HepG2 (cell line): ENCODE measurements around the gene MNT. TPM values are rescaled to one million over a fixed set of nuclear protein-coding genes. Genes with fewer than 3 reads are reported as not detected.

Experiments used
- ATAC-seq: fragments of 200-7000 bp; cut with Tn5 transposase; 3 replicates; pipeline ENCODE4 v1.9.1; 2020; ENCODE audit warnings: mild to moderate bottlenecking, moderate library complexity
- BruUV-seq: library from RNA; stranded (reverse); fragments of 400-500 nt; replicated peaks from 2 replicates; lab custom pipeline; 2021; lab: Mats Ljungman, UMichigan
- CTCF ChIA-PET: fragments of 300-600 bp; formaldehyde crosslinking; extraction: SDS; loops from one replicate; lab custom pipeline; 2021; ENCODE audit warnings: low total read pairs, inconsistent platforms, low intra/inter-chr PET ratio; lab: Yijun Ruan, JAX
- POLR2A ChIA-PET: fragments of 350-600 bp; sonication (Branson Sonifier 250); formaldehyde crosslinking; loops from one replicate; lab custom pipeline; 2020; ENCODE audit warnings: antibody characterized with exemption, inconsistent platforms; lab: Yijun Ruan, JAX
- DNase-seq: peaks from one replicate; pipeline ENCODE4 v3.0.0-alpha.2; 2015; ENCODE audit warnings: low spot score
- FAIRE-seq: peaks from 3 replicates; lab custom pipeline; 2011; peaks lifted over from hg19 to GRCh38; lab: Jason Lieb, UNC
- H2AFZ ChIP-seq: one replicate; pipeline ENCODE4 v1.6.1; 2011; ENCODE audit warnings: low read length, inconsistent platforms
- H3K27ac ChIP-seq: fragments of 300-600 bp; 3 replicates; pipeline ENCODE4 v1.8.0; 2011; ENCODE audit warnings: mixed run types, mild to moderate bottlenecking, mixed read lengths, low read length, inconsistent platforms; ENCODE audit not compliant: insufficient read depth; ENCODE audit errors: extremely low read length
- H3K27me3 ChIP-seq, 2 experiments: fragments of 200-600 bp in 1 of 2; 2 replicates in 1 of 2; 3 replicates in 1 of 2; pipeline versions ENCODE4 v1.6.0 to v1.8.0; 2011; ENCODE audit warnings: low read length in 2 of 2, mild to moderate bottlenecking in 2 of 2, moderate library complexity in 2 of 2, inconsistent platforms in 1 of 2; ENCODE audit not compliant: insufficient read depth in 2 of 2, control insufficient read depth in 1 of 2
- H3K36me3 ChIP-seq, 2 experiments: fragments of 200-600 bp in 1 of 2; replicated peaks in 1 of 2; 2 replicates in 1 of 2; 3 replicates in 1 of 2; pipeline versions ENCODE4 v1.5.1 to v1.8.0; 2011; ENCODE audit warnings: low read length in 2 of 2, inconsistent platforms in 1 of 2; ENCODE audit not compliant: insufficient read depth in 2 of 2, control insufficient read depth in 1 of 2
- H3K4me1 ChIP-seq: 2 replicates; pipeline ENCODE4 v1.5.1; 2012; ENCODE audit warnings: low read length, inconsistent platforms; ENCODE audit not compliant: insufficient read depth
- H3K4me2 ChIP-seq: 2 replicates; pipeline ENCODE4 v1.6.0; 2011; ENCODE audit warnings: low read depth, low read length, inconsistent platforms
- H3K4me3 ChIP-seq, 3 experiments: fragments of 200-600 bp in 1 of 3; sonication (generic), shearing (Covaris generic) in 1 of 3; replicated peaks in 1 of 3; 2 replicates each; pipeline ENCODE4 v1.5.1; 2011 to 2016; ENCODE audit warnings: low read length in 3 of 3, inconsistent platforms in 2 of 3, low read depth in 2 of 3, mild to moderate bottlenecking in 2 of 3, control low read depth in 1 of 3, mixed read lengths in 1 of 3; ENCODE audit not compliant: insufficient read depth in 1 of 3
- H3K79me2 ChIP-seq: one replicate; pipeline ENCODE4 v1.6.1; 2011; ENCODE audit warnings: low read length, inconsistent platforms; ENCODE audit not compliant: insufficient read depth
- H3K9ac ChIP-seq: 2 replicates; pipeline ENCODE4 v1.6.0; 2011; ENCODE audit warnings: mild to moderate bottlenecking, low read depth, low read length, inconsistent platforms; ENCODE audit not compliant: insufficient read depth
- H3K9me3 ChIP-seq: 2 replicates; pipeline ENCODE4 v1.5.1; 2012; ENCODE audit warnings: mild to moderate bottlenecking, low read length
- H4K20me1 ChIP-seq: 2 replicates; pipeline ENCODE4 v1.6.0; 2011; ENCODE audit warnings: inconsistent platforms, mild to moderate bottlenecking, low read length, moderate library complexity; ENCODE audit not compliant: insufficient read depth
- AHR ChIP-seq: IDR thresholded peaks from 2 replicates; pipeline ENCODE4 v1.6.1; 2018; ENCODE audit warnings: missing genetic modification reagents, missing compliant biosample characterization
- DMAP1 ChIP-seq: IDR thresholded peaks from 2 replicates; pipeline ENCODE4 v1.6.1; 2016
- DNMT1 ChIP-seq: sonication (generic); formaldehyde crosslinking; IDR thresholded peaks from 2 replicates; pipeline ENCODE4 v1.5.1; 2020; ENCODE audit warnings: mild to moderate bottlenecking, missing genetic modification reagents
- KDM5B ChIP-seq: sonication (generic); formaldehyde crosslinking; IDR thresholded peaks from 2 replicates; pipeline ENCODE4 v1.4.0; 2020; ENCODE audit warnings: missing genetic modification reagents, mild to moderate bottlenecking, borderline replicate concordance
- MAZ ChIP-seq, 2 experiments: sonication (generic) in 1 of 2; formaldehyde crosslinking in 1 of 2; IDR thresholded peaks; 2 replicates each; pipeline versions ENCODE4 v1.5.0 to v1.6.1; 2012 to 2020; ENCODE audit warnings: low read depth in 2 of 2, mild to moderate bottlenecking in 2 of 2, borderline replicate concordance in 1 of 2, improper control_type of control experiment in 1 of 2, low read length in 1 of 2, missing genetic modification reagents in 1 of 2, moderate library complexity in 1 of 2
- MED13 ChIP-seq: sonication (generic); formaldehyde crosslinking; IDR thresholded peaks from 2 replicates; pipeline ENCODE4 v1.5.0; 2020; ENCODE audit warnings: missing genetic modification reagents
- MIER3 ChIP-seq: IDR thresholded peaks from 2 replicates; pipeline ENCODE4 v1.6.1; 2016; ENCODE audit warnings: missing compliant biosample characterization, borderline replicate concordance
- REL ChIP-seq: sonication (generic); formaldehyde crosslinking; conservative IDR thresholded peaks from 2 replicates; pipeline ENCODE4 v1.8.0; 2022; ENCODE audit warnings: mild to moderate bottlenecking, missing genetic modification reagents, moderate library complexity
- SAP130 ChIP-seq: IDR thresholded peaks from 2 replicates; pipeline ENCODE4 v1.6.1; 2016; ENCODE audit warnings: low read depth
- SRY ChIP-seq: sonication (generic); formaldehyde crosslinking; IDR thresholded peaks from 2 replicates; pipeline ENCODE4 v1.8.0; 2022; ENCODE audit warnings: mild to moderate bottlenecking, missing genetic modification reagents
- TFDP1 ChIP-seq: IDR thresholded peaks from 2 replicates; pipeline ENCODE4 v1.6.1; 2016; ENCODE audit warnings: missing compliant biosample characterization, missing genetic modification reagents, borderline replicate concordance
- TMF1 ChIP-seq: sonication (generic); formaldehyde crosslinking; IDR thresholded peaks from 2 replicates; pipeline ENCODE4 v1.8.1; 2022; ENCODE audit warnings: low read depth, missing genetic modification reagents
- UBTF ChIP-seq: sonication (generic); formaldehyde crosslinking; IDR thresholded peaks from 2 replicates; pipeline ENCODE4 v1.4.0; 2020; ENCODE audit warnings: mild to moderate bottlenecking, missing genetic modification reagents
- ZNF136 ChIP-seq: sonication (generic); formaldehyde crosslinking; IDR thresholded peaks from 2 replicates; pipeline ENCODE4 v1.8.1; 2022; ENCODE audit warnings: low read depth, mild to moderate bottlenecking, moderate library complexity, missing genetic modification reagents
- ZNF143 ChIP-seq: sonication (generic); formaldehyde crosslinking; IDR thresholded peaks from 2 replicates; pipeline ENCODE4 v1.4.0; 2020; ENCODE audit warnings: missing genetic modification reagents
- ZNF230 ChIP-seq: sonication (generic); formaldehyde crosslinking; IDR thresholded peaks from 2 replicates; pipeline ENCODE4 v1.4.0; 2020; ENCODE audit warnings: mild to moderate bottlenecking, missing genetic modification reagents
- ZNF251 ChIP-seq: sonication (generic); formaldehyde crosslinking; IDR thresholded peaks from 2 replicates; pipeline ENCODE4 v1.9.0; 2021; ENCODE audit warnings: mild to moderate bottlenecking, missing genetic modification reagents
- ZNF430 ChIP-seq: sonication (generic); formaldehyde crosslinking; IDR thresholded peaks from 2 replicates; pipeline ENCODE4 v1.9.0; 2021; ENCODE audit warnings: mild to moderate bottlenecking, missing genetic modification reagents
- ZNF547 ChIP-seq: sonication (generic); formaldehyde crosslinking; IDR thresholded peaks from 2 replicates; pipeline ENCODE4 v1.5.1; 2020; ENCODE audit warnings: mild to moderate bottlenecking, missing genetic modification reagents
- ZNF737 ChIP-seq: sonication (generic); formaldehyde crosslinking; IDR thresholded peaks from 2 replicates; pipeline ENCODE4 v1.5.0; 2020; ENCODE audit warnings: missing genetic modification reagents, mild to moderate bottlenecking, borderline replicate concordance
- WGBS: methylation state at CpG from one replicate; pipeline ENCODE4 v1.1.6; 2017; ENCODE audit warnings: low lambda C conversion rate; 5-methylcytosine and 5-hydroxymethylcytosine counted together
- in situ Hi-C: cut with HindIII; loops from 2 replicates; pipeline ENCODE4 v1.10.0; 2017; ENCODE audit warnings: low pct_unique_long_range_greater_than_20kb; ENCODE audit not compliant: extremely low pct_ligation_motif_present
- intact Hi-C: fragments of 100-400 bp; cut with micrococcal nuclease; formaldehyde crosslinking; loops from one replicate; pipeline ENCODE4 v1.10.0; 2022; ENCODE audit not compliant: unreplicated experiment
- polyA plus RNA-seq, 8 experiments: library from polyadenylated mRNA; depleted of rRNA in 3 of 8; stranded (reverse) in 7 of 8; unstranded in 1 of 8; fragments of >200 nt; fragmentation: Illumina TruSeq in 4 of 8; extraction: Trizol in 4 of 8; gene quantifications; 2 replicates each; pipeline versions ENCODE4 v1.2.1 to v1.2.3, GENCODE V29; 2011 to 2016; ENCODE audit warnings: low read depth in 4 of 8, missing spikeins in 1 of 8, mixed read lengths in 1 of 8; ENCODE audit not compliant: insufficient read depth in 1 of 8
- total RNA-seq, 5 experiments: library from RNA; depleted of rRNA; stranded (reverse); fragments of >200 nt; fragmentation: Illumina TruSeq; extraction: Trizol; gene quantifications; 2 replicates each; pipeline ENCODE4 v1.2.3, GENCODE V29; 2016; ENCODE audit warnings: low read depth in 1 of 5

The MNT gene
- total and polyA plus RNA-seq, 2 of the 13 experiments (the other 11 are each of a cell fraction or from before 2014, with no cell fraction given), result 2.1 to 3.5 TPM

- no peak for TF ChIP-seq REL (CRISPR knock-in tag)
- TF ChIP-seq DMAP1, result no peak
- no peak for TF ChIP-seq SRY
- TF ChIP-seq KDM5B (CRISPR knock-in tag), result 0 out of 2 replicates have a peak, but pooled peaks have one; percentile 18
- peak; percentile 4; the same call in 1 of the 2 replicates for TF ChIP-seq ZNF547 (CRISPR knock-in tag)
- 0 out of 2 replicates have a peak, but pooled peaks have one; percentile 36 for TF ChIP-seq DNMT1 (CRISPR knock-in tag)
- TF ChIP-seq ZNF737 (CRISPR knock-in tag), result no peak
Measured at GRCh38 chr17:2396192-2396567, 4.7 kb downstream of the MNT start (continued).

- H4K20me1 ChIP-seq, result peaks cover 41% of the 10 kb centered on the region
- peak overlapping the region; percentile 98 for H3K4me2 ChIP-seq
- CTCF ChIA-PET, result no interaction called here
- intact Hi-C loops, result no loop called here
- H3K27ac ChIP-seq, result peak overlapping the region; percentile 100
- WGBS, result 76% methylated on average over 19 of the region's 28 CpGs
- no peaks in the 10 kb centered on the region for H3K9me3 ChIP-seq
- no peak overlapping the region for H2AFZ ChIP-seq
- no peaks in the 10 kb centered on the region for H3K36me3 ChIP-seq
- peak; percentile 30 for DNase-seq
- POLR2A ChIA-PET, result interaction anchor here (0.8 to 0.9 kb wide), 2 partner anchors 13 to 59 kb away, joined by 3 read pairs; partner anchors contain the start of gene TSR1
- H3K27me3 ChIP-seq, result no peaks in the 10 kb centered on the region; a peak in 1 of 5 replicates
- BruUV-seq, result no TSS peak
- H3K79me2 ChIP-seq, result peaks cover 33% of the 10 kb centered on the region
- in situ Hi-C loops, result no loop called here
- peak overlapping the region in 2 of 3 experiments; percentile 68 to 87; a peak in 3 of 6 replicates for H3K4me3 ChIP-seq
- H3K4me1 ChIP-seq, result peaks cover 52% of the 10 kb centered on the region
- ATAC-seq, result no peak
- FAIRE-seq, result no peak
- peak overlapping the region; percentile 87 for H3K9ac ChIP-seq
- TF ChIP-seq UBTF (no peak), SAP130 (CRISPR knock-in tag) (0 out of 2 replicates have a peak, but pooled peaks have one; percentile 13), MED13 (CRISPR knock-in tag) (no peak), ZNF143 (CRISPR knock-in tag) (no peak), TMF1 (CRISPR knock-in tag) (no peak), AHR (CRISPR knock-in tag) (no peak), MAZ (IDR thresholded peaks at IDR 0.05; ENCODE audit: borderline replicate concordance, low read depth, low read length) (no peak), MAZ (CRISPR knock-in tag; IDR thresholded peaks at IDR 0.05; ENCODE audit: low read depth) (0 out of 2 replicates have a peak, but pooled peaks have one; percentile 5), ZNF136 (CRISPR knock-in tag) (no peak), MIER3 (no peak), ZNF230 (CRISPR knock-in tag) (no peak), TFDP1 (no peak), ZNF430 (CRISPR knock-in tag) (no peak), ZNF251 (CRISPR knock-in tag) (no peak)
Measured at GRCh38 chr17:2395258-2396181, 5.3 kb downstream of the MNT start.
